PC-9 (cell line): ENCODE measurements around the gene GCSAML.

Experiments
- CTCF ChIP-seq: fragments of 200-600 bp; sonication (generic); conservative IDR thresholded peaks from 2 replicates; pipeline ENCODE4 v1.6.1; 2017; ENCODE audit warnings: mixed run types, antibody characterized with exemption, mild to moderate bottlenecking, moderate library complexity
- EZH2 ChIP-seq: fragments of 200-600 bp; sonication (generic); IDR thresholded peaks from 2 replicates; pipeline ENCODE4 v1.8.0; 2017; ENCODE audit warnings: antibody characterized with exemption, low read depth

GRCh38 chr1:247614625-247615024 lies 65.7 kb downstream of the GCSAML start:
- no peak for TF ChIP-seq CTCF
- TF ChIP-seq EZH2, result no peak
